A549 (cell line): ENCODE results near the gene TNKS2. TPM values are rescaled to one million over a fixed set of nuclear protein-coding genes. Genes with fewer than 3 reads are reported as not detected.

ENCODE experiments used
- ATAC-seq, 2 experiments: fragments of 200-7000 bp in 1 of 2; fragments of >200 bp in 1 of 2; cut with Nextera tagmentation in 1 of 2; cut with Tn5 transposase in 1 of 2; 3 replicates each; pipeline versions ENCODE4 v1.8.0 to v1.9.1; 2018 to 2020; ENCODE audit warnings: mild to moderate bottlenecking in 1 of 2, moderate library complexity in 1 of 2
- CTCF ChIA-PET: fragments of 300-600 bp; sonication (Branson Sonifier 250); formaldehyde crosslinking; extraction: SDS; loops from one replicate; lab custom pipeline; 2021; ENCODE audit warnings: antibody characterized with exemption, inconsistent platforms; lab: Yijun Ruan, JAX
- POLR2A ChIA-PET: fragments of 350-600 bp; formaldehyde crosslinking; extraction: SDS; loops from one replicate; lab custom pipeline; 2021; ENCODE audit warnings: antibody characterized with exemption, inconsistent platforms; lab: Yijun Ruan, JAX
- DNase-seq, 2 experiments: peaks; one replicate each; pipeline versions ENCODE4 v3.0.0 to v3.0.0-alpha.2; 2011 to 2016; ENCODE audit warnings: low read depth in 1 of 2, low spot score in 1 of 2
- FAIRE-seq: peaks from 2 replicates; lab custom pipeline; 2011; peaks lifted over from hg19 to GRCh38; lab: Jason Lieb, UNC
- H3K27ac ChIP-seq, 2 experiments: fragments of >200 bp; sonication (Bioruptor Twin); formaldehyde crosslinking; 3 replicates each; pipeline ENCODE4 v1.5.1; 2016 to 2017
- H3K4me1 ChIP-seq: fragments of >200 bp; sonication (Bioruptor Twin); formaldehyde crosslinking; 3 replicates; pipeline ENCODE4 v1.6.1; 2016
- H3K4me2 ChIP-seq: fragments of >200 bp; sonication (Bioruptor Twin); formaldehyde crosslinking; 3 replicates; pipeline ENCODE4 v1.6.1; 2016
- H3K4me3 ChIP-seq: fragments of >200 bp; sonication (Bioruptor Twin); formaldehyde crosslinking; 3 replicates; pipeline ENCODE4 v1.5.1; 2016
- H3K9me3 ChIP-seq: fragments of >200 bp; sonication (Bioruptor Twin); formaldehyde crosslinking; 3 replicates; pipeline ENCODE4 v1.6.1; 2016
- ESRRA ChIP-seq: fragments of 150-350 bp; IDR thresholded peaks from 2 replicates; pipeline ENCODE4 v1.6.1; 2014; ENCODE audit warnings: mild to moderate bottlenecking, low read length, borderline replicate concordance
- FOSL2 ChIP-seq, 2 experiments: fragments of 450-650 bp in 1 of 2; fragments of >200 bp in 1 of 2; sonication (Bioruptor Twin) in 1 of 2; formaldehyde crosslinking; IDR thresholded peaks; 2 replicates each; pipeline versions ENCODE4 v1.5.0 to v1.6.1; 2016 to 2020; ENCODE audit warnings: mild to moderate bottlenecking in 1 of 2, moderate library complexity in 1 of 2
- JUN ChIP-seq, 2 experiments: fragments of >200 bp; sonication (Bioruptor Twin); formaldehyde crosslinking; IDR thresholded peaks; 2 replicates in 1 of 2; 3 replicates in 1 of 2; pipeline ENCODE4 v1.6.1; 2016 to 2017
- KDM1A ChIP-seq: fragments of 200-600 bp; sonication (generic); IDR thresholded peaks from 2 replicates; pipeline ENCODE4 v1.6.1; 2016; ENCODE audit warnings: low read depth, mild to moderate bottlenecking
- MAZ ChIP-seq: fragments of 150-350 bp; IDR thresholded peaks from 2 replicates; pipeline ENCODE4 v1.6.1; 2014; ENCODE audit warnings: antibody characterized with exemption, low read depth, low read length, borderline replicate concordance
- MYC ChIP-seq: IDR thresholded peaks from 2 replicates; pipeline ENCODE4 v1.6.1; 2012; ENCODE audit warnings: mild to moderate bottlenecking, inconsistent platforms, low read length, improper control_type of control experiment, borderline replicate concordance
- NR3C1 ChIP-seq: fragments of >200 bp; sonication (Bioruptor Twin); formaldehyde crosslinking; IDR thresholded peaks from 3 replicates; pipeline ENCODE4 v1.6.1; 2017
- PHF8 ChIP-seq: fragments of 200-600 bp; sonication (generic); IDR thresholded peaks from 2 replicates; pipeline ENCODE4 v1.6.1; 2016; ENCODE audit warnings: low read depth, mild to moderate bottlenecking, antibody characterized with exemption, moderate library complexity, borderline replicate concordance
- POLR2A ChIP-seq: IDR thresholded peaks from 2 replicates; pipeline ENCODE4 v1.6.1; 2012; ENCODE audit warnings: mild to moderate bottlenecking, low read length
- RAD21 ChIP-seq, 2 experiments: fragments of >200 bp in 1 of 2; sonication (Bioruptor Twin) in 1 of 2; formaldehyde crosslinking in 1 of 2; IDR thresholded peaks in 1 of 2; conservative IDR thresholded peaks in 1 of 2; 2 replicates in 1 of 2; 3 replicates in 1 of 2; pipeline ENCODE4 v1.6.1; 2012 to 2018; ENCODE audit warnings: inconsistent platforms in 1 of 2
- RARB ChIP-seq: fragments of 250-450 bp; sonication (Bioruptor Pico); IDR thresholded peaks from 2 replicates; pipeline ENCODE4 v1.8.0; 2021; ENCODE audit warnings: mild to moderate bottlenecking, moderate library complexity
- SMC3 ChIP-seq: fragments of >200 bp; sonication (Bioruptor Twin); formaldehyde crosslinking; IDR thresholded peaks from 3 replicates; pipeline ENCODE4 v1.6.1; 2018; ENCODE audit warnings: inconsistent platforms
- SREBF2 ChIP-seq: fragments of 450-650 bp; IDR thresholded peaks from 2 replicates; pipeline ENCODE4 v1.6.1; 2014; ENCODE audit warnings: mild to moderate bottlenecking, moderate library complexity
- ZNF302 ChIP-seq: fragments of 250-450 bp; sonication (Bioruptor Pico); IDR thresholded peaks from 2 replicates; pipeline ENCODE4 v1.9.0; 2021; ENCODE audit warnings: inconsistent platforms, mild to moderate bottlenecking, moderate library complexity
- ZSCAN20 ChIP-seq: fragments of 250-450 bp; sonication (Bioruptor Pico); IDR thresholded peaks from 2 replicates; pipeline ENCODE4 v1.8.0; 2022; ENCODE audit warnings: mild to moderate bottlenecking, moderate library complexity
- WGBS: methylation state at CpG from one replicate; pipeline ENCODE4 v1.1.6; 2017; ENCODE audit errors: missing lambda C conversion rate; 5-methylcytosine and 5-hydroxymethylcytosine counted together
- polyA plus RNA-seq, 4 experiments: library from polyadenylated mRNA; depleted of rRNA in 3 of 4; stranded (reverse); fragments of >200 nt; fragmentation: RNase III in 1 of 4; extraction: RNeasy Plus Mini Kit Qiagen cat#74134 plus additional on column Dnase treatment in 1 of 4; gene quantifications; 2 replicates in 3 of 4; 3 replicates in 1 of 4; pipeline ENCODE4 v1.2.3, GENCODE V29; 2011 to 2017
- TF ChIP-seq, protein P1 (sequence below): fragments of >200 bp; sonication (Bioruptor Twin); formaldehyde crosslinking; IDR thresholded peaks from 3 replicates; pipeline ENCODE4 v1.6.1; 2016
- TF ChIP-seq, protein P2 (sequence below): fragments of 250-450 bp; sonication (Bioruptor Pico); IDR thresholded peaks from 2 replicates; pipeline ENCODE4 v1.5.0; 2021; ENCODE audit warnings: mild to moderate bottlenecking, moderate library complexity, borderline replicate concordance
- TF ChIP-seq, protein P3 (sequence below): IDR thresholded peaks from 2 replicates; pipeline ENCODE4 v1.6.1; 2012
- TF ChIP-seq, protein P4 (sequence below): IDR thresholded peaks from 2 replicates; pipeline ENCODE4 v1.6.1; 2012; ENCODE audit warnings: low read depth, borderline replicate concordance
- TF ChIP-seq, protein P5 (sequence below): fragments of >200 bp; sonication (Bioruptor Twin); formaldehyde crosslinking; IDR thresholded peaks from 3 replicates; pipeline ENCODE4 v1.5.1; 2016

The TNKS2 gene
- polyA plus RNA-seq, 2 of the 4 experiments (the other 2 are of a cell fraction) = 20.6 to 45.3 TPM

DNA sequence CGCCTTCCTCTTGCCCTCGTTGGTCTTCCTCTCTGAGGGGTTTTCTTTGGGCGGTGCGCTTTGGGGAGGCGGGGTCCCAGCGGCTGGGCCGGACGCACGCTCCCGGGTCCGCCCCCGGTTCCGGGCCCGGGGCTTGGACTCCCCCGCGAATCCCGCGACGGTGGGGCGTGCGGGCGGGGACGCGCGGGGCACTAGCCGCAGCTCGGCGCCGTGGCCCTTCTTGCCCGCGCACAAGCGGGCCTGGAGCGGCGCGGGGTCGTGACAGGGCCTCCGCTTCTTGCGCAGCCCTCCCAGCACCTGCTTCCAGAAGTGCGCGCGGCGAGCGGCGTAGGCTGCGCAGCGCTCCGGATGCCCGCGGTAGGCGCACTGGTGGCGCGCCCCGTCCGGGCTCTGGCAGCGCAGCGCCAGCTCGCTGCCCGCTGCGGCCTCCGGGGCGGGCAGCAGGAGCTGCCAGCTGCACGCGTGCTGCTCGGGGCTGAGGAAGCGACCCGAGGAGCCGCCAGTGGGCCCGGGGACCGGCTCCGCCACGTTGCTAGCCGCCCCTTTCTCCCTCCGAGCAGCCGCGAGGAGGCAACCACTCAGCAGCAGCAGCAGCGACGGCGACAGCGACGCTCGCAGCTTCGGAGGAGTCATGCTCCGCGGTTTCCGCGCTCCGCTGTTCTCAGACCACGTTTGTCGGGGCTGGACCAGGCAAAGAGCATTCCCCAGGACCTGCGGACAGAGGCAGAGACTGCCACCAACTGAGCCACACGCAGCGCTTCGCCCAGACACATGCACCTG lies 110.3 kb downstream of the TNKS2 start:
- peak overlapping the region; percentile 89 to 92 for H3K27ac ChIP-seq
- peak overlapping the region; percentile 81 for H3K4me3 ChIP-seq
- ChIA-PET POLR2A (interaction anchor here (0.8 to 2.8 kb wide), 7 partner anchors 9 to 150 kb away, joined by 3 to 22 read pairs (median 4); partner anchors contain the start of genes BTAF1 and TNKS2), CTCF (interaction anchor here (1.0 to 2.7 kb wide), 16 partner anchors 10 to 414 kb away, joined by 3 to 23 read pairs (median 4); partner anchors contain the start of gene BTAF1)
- TF ChIP-seq MAZ = no peak
- TF ChIP-seq, protein P1, sequence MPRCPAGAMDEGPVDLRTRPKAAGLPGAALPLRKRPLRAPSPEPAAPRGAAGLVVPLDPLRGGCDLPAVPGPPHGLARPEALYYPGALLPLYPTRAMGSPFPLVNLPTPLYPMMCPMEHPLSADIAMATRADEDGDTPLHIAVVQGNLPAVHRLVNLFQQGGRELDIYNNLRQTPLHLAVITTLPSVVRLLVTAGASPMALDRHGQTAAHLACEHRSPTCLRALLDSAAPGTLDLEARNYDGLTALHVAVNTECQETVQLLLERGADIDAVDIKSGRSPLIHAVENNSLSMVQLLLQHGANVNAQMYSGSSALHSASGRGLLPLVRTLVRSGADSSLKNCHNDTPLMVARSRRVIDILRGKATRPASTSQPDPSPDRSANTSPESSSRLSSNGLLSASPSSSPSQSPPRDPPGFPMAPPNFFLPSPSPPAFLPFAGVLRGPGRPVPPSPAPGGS = peak; percentile 89; the same call in 2 of the 3 replicates
- peak; percentile 48 for TF ChIP-seq POLR2A
- peak; percentile 80 for TF ChIP-seq MYC
- peak; percentile 48 to 52; a peak in 4 of 5 replicates for TF ChIP-seq RAD21 (conservative IDR thresholded peaks at IDR 0.05 in 1 of 2, IDR thresholded peaks at IDR 0.05 in 1 of 2)
- TF ChIP-seq JUN (IDR thresholded peaks at IDR 0.05) = peak; percentile 84 to 90
- TF ChIP-seq, protein P2, sequence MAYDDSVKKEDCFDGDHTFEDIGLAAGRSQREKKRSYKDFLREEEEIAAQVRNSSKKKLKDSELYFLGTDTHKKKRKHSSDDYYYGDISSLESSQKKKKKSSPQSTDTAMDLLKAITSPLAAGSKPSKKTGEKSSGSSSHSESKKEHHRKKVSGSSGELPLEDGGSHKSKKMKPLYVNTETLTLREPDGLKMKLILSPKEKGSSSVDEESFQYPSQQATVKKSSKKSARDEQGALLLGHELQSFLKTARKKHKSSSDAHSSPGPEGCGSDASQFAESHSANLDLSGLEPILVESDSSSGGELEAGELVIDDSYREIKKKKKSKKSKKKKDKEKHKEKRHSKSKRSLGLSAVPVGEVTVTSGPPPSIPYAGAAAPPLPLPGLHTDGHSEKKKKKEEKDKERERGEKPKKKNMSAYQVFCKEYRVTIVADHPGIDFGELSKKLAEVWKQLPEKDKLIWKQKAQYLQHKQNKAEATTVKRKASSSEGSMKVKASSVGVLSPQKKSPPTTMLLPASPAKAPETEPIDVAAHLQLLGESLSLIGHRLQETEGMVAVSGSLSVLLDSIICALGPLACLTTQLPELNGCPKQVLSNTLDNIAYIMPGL = peak; percentile 32; the same call in 1 of the 2 replicates
- peak; percentile 62; the same call in 2 of the 3 replicates for TF ChIP-seq SMC3
- no peak for TF ChIP-seq ESRRA
- no peak for TF ChIP-seq RARB (CRISPR knock-in tag)
- no peak for TF ChIP-seq ZSCAN20 (CRISPR knock-in tag)
- no peak for TF ChIP-seq ZNF302 (CRISPR knock-in tag)
- TF ChIP-seq, protein P3, sequence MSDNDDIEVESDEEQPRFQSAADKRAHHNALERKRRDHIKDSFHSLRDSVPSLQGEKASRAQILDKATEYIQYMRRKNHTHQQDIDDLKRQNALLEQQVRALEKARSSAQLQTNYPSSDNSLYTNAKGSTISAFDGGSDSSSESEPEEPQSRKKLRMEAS = peak; percentile 93
- TF ChIP-seq PHF8 = peak; percentile 67
- TF ChIP-seq, protein P4, sequence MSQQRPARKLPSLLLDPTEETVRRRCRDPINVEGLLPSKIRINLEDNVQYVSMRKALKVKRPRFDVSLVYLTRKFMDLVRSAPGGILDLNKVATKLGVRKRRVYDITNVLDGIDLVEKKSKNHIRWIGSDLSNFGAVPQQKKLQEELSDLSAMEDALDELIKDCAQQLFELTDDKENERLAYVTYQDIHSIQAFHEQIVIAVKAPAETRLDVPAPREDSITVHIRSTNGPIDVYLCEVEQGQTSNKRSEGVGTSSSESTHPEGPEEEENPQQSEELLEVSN = peak; percentile 68
- TF ChIP-seq, protein P5, sequence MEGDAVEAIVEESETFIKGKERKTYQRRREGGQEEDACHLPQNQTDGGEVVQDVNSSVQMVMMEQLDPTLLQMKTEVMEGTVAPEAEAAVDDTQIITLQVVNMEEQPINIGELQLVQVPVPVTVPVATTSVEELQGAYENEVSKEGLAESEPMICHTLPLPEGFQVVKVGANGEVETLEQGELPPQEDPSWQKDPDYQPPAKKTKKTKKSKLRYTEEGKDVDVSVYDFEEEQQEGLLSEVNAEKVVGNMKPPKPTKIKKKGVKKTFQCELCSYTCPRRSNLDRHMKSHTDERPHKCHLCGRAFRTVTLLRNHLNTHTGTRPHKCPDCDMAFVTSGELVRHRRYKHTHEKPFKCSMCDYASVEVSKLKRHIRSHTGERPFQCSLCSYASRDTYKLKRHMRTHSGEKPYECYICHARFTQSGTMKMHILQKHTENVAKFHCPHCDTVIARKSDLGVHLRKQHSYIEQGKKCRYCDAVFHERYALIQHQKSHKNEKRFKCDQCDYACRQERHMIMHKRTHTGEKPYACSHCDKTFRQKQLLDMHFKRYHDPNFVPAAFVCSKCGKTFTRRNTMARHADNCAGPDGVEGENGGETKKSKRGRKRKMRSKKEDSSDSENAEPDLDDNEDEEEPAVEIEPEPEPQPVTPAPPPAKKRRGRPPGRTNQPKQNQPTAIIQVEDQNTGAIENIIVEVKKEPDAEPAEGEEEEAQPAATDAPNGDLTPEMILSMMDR = peak; percentile 69
- TF ChIP-seq KDM1A = 0 out of 2 replicates have a peak, but pooled peaks have one; percentile 20
- TF ChIP-seq FOSL2 (IDR thresholded peaks at IDR 0.05) = no peak
- TF ChIP-seq FOSL2 (CRISPR knock-in tag; IDR thresholded peaks at IDR 0.05) = 0 out of 2 replicates have a peak, but pooled peaks have one; percentile 16
- TF ChIP-seq SREBF2 = no peak
- TF ChIP-seq NR3C1 = no peak
- ATAC-seq = peak; percentile 95 to 96
- H3K9me3 ChIP-seq = no peaks in the 10 kb centered on the region
- peak; percentile 70 for FAIRE-seq
- 0% methylated on average over 10 of the region's 93 CpGs for WGBS
- H3K4me2 ChIP-seq = peak overlapping the region; percentile 88
- peak; percentile 89 to 92 for DNase-seq
- H3K4me1 ChIP-seq = peaks cover 14% of the 10 kb centered on the region; the same call in 1 of the 3 replicates
